SU-DHL-6 (cell line): ENCODE measurements around the gene SAPCD1.

Experiments
- EZH2phosphoT487 ChIP-seq: fragments of 200-600 bp; sonication (generic), shearing (Covaris generic); conservative IDR thresholded peaks from 2 replicates; pipeline ENCODE4 v1.6.1; 2018; ENCODE audit warnings: mild to moderate bottlenecking, antibody characterized with exemption, low read length, moderate library complexity, mixed read lengths
- TF ChIP-seq, protein P1 (sequence below): fragments of 200-600 bp; sonication (generic); IDR thresholded peaks from one replicate; pipeline ENCODE4 v1.5.1; 2017; ENCODE audit warnings: antibody characterized with exemption, mild to moderate bottlenecking, low read length, moderate library complexity; ENCODE audit not compliant: insufficient read depth, poor library complexity, severe bottlenecking

DNA sequence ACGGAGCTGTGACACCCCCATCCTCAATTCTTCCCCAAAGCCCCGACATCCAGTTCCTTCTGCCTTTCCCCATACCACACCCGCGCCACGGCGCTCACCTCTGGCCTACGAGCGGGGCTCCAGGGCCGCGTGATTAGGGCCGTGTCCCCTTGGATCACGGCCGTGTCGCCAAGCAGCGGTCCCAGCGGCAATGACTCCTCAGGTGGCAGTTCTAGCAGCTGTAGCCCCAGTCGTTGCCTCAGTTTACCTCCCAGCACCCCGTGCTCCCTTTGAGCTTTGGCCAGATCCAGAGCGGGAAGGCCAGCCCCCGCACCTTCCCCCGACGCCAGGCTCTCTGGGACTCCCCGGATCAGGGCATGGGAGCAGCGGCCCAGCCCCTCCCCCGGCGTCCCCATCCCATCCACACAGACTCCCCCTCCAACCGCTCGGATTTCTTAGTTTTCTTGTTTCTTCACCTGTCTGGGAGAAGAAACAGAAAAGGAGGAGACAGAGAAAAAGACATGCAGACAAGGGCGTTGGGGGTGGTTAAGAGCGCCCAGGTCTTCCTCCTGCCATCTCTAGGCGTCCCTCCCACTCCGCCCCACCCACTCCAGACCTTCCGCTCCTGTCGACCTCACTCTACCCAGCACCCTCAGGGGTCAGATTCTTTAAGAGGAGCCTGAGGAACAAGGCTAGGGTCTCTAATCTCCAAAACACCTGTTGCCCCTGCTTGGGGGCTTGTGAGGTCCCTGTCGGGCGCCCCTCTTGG is 33.5 kb upstream of the SAPCD1 start, which contains the start of gene DDAH2:
- TF ChIP-seq, protein P1, sequence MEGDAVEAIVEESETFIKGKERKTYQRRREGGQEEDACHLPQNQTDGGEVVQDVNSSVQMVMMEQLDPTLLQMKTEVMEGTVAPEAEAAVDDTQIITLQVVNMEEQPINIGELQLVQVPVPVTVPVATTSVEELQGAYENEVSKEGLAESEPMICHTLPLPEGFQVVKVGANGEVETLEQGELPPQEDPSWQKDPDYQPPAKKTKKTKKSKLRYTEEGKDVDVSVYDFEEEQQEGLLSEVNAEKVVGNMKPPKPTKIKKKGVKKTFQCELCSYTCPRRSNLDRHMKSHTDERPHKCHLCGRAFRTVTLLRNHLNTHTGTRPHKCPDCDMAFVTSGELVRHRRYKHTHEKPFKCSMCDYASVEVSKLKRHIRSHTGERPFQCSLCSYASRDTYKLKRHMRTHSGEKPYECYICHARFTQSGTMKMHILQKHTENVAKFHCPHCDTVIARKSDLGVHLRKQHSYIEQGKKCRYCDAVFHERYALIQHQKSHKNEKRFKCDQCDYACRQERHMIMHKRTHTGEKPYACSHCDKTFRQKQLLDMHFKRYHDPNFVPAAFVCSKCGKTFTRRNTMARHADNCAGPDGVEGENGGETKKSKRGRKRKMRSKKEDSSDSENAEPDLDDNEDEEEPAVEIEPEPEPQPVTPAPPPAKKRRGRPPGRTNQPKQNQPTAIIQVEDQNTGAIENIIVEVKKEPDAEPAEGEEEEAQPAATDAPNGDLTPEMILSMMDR: peak; percentile 100
- no peak for TF ChIP-seq EZH2phosphoT487
